Hepatic stellate cell (primary cell): Measurements from ENCODE around the gene TUBB.
"Not testable (repeated sequence)": the region's sequence is repeated elsewhere in the genome, so short reads cannot be mapped to it uniquely, and the experiment has no call there.

Source experiments
- DNase-seq: peaks from one replicate; pipeline ENCODE4 v3.0.0; 2011; ENCODE audit warnings: low spot score

The TUBB gene

GRCh38 chr6:30719356-30719755, 796 bp upstream of the TUBB start:
- no peak for DNase-seq

- DNase-seq = no peak
Measured at GRCh38 chr6:30720738-30721197, 616 bp downstream of the TUBB start.

DNA sequence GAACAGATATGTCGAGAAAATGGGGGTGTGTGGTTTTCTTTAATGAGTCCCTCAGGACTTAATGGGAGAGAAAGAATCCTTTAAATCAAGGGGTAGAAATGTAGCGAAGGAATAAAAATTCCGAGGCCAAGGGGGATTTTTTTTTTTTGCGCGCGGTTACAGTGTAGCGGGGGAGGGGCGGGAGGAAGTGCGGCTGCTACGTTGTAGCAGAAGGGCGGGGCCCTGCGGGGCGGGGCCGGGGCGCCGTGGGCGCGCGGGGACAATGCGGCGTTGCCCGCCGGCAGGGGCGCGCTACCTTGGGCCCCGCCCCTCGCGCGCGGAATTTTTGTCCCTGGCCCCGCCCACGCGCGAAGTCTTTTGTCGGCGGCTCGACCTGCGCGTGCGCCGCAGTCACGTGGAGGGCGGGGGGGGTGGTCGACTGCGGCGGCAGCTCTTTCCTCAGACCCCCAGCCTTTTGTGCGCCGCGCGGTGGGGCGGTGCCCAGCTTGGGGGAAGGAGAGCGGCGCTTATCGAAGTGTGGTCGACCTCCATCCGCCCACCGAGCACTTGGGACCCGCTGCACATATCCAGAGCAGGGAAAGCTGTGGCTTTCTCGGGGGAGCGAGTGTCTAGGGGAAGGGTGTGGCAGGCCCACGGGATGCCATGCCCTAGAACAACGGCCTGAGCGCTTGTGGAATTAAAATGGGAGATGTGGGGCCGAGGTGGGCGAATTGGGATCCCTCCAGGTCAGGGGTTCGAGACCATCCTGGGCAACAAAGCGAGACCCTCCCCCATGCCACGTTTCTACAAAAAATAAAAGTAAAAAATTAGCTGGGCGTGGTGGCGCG, 1.3 kb downstream of the TUBB start:
- DNase-seq = peak; percentile 83

DNA sequence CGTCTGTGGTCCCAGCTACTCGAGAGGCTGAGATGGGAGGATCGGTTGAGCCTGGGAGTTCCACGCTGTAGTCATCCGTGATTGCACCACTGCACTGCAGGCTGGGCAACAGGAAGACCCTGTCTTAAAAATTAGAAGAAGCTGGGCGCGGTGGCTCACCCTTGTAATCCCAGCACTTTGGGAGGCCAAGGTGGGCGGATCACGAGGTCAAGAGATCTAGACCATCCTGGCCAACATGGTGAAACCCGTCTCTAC, 1.8 kb downstream of the TUBB start:
- not testable (repeated sequence) for DNase-seq

DNA sequence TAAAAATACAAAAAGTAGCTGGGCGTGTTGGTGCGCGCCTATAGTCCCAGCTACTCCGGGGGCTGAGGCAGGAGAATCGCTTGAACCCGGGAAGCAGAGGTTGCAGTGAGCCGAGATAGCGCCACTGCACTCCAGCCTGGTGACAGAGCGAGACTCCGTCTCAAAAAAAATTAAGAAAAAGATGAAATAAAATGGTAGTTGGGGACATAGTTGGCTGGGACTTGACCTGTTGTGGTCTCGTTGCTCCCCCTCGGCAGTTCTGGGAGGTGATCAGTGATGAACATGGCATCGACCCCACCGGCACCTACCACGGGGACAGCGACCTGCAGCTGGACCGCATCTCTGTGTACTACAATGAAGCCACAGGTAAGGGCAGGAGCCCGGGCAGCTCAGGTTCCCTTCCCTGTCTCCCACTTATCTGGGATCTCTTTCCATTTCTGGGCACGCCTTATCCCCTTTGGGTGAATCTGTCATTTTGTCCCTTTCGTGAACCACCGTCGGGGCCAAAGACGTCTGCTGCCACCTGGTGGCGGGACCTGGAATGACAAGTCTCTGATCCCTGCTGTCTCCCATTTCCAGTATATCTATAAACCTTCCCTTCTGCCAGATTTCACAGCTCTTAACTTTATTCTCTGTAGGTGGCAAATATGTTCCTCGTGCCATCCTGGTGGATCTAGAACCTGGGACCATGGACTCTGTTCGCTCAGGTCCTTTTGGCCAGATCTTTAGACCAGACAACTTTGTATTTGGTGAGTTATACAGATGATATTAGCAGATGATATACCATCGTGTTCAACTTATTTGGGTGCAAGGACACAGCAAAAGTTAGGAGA, 2.3 kb downstream of the TUBB start:
- peak; percentile 74 for DNase-seq

DNA sequence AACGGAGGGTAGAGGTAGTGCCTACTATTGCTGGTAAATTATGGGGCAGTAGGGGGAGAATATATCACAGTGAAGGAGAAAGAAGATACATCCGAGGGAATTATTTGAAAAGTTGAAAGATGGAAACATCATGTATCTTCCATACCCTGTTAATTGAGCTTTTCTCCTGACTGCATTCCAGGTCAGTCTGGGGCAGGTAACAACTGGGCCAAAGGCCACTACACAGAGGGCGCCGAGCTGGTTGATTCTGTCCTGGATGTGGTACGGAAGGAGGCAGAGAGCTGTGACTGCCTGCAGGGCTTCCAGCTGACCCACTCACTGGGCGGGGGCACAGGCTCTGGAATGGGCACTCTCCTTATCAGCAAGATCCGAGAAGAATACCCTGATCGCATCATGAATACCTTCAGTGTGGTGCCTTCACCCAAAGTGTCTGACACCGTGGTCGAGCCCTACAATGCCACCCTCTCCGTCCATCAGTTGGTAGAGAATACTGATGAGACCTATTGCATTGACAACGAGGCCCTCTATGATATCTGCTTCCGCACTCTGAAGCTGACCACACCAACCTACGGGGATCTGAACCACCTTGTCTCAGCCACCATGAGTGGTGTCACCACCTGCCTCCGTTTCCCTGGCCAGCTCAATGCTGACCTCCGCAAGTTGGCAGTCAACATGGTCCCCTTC, 3.1 kb downstream of the TUBB start:
- DNase-seq = not testable (repeated sequence)

- DNase-seq = not testable (repeated sequence)
Measured at GRCh38 chr6:30723843-30724741, 3.9 kb downstream of the TUBB start.

- DNase-seq = no peak
Measured at GRCh38 chr6:30724906-30725667, 4.9 kb downstream of the TUBB start.

GRCh38 chr6:30725713-30726505, 5.8 kb downstream of the TUBB start:
- DNase-seq = peak; percentile 42

DNA sequence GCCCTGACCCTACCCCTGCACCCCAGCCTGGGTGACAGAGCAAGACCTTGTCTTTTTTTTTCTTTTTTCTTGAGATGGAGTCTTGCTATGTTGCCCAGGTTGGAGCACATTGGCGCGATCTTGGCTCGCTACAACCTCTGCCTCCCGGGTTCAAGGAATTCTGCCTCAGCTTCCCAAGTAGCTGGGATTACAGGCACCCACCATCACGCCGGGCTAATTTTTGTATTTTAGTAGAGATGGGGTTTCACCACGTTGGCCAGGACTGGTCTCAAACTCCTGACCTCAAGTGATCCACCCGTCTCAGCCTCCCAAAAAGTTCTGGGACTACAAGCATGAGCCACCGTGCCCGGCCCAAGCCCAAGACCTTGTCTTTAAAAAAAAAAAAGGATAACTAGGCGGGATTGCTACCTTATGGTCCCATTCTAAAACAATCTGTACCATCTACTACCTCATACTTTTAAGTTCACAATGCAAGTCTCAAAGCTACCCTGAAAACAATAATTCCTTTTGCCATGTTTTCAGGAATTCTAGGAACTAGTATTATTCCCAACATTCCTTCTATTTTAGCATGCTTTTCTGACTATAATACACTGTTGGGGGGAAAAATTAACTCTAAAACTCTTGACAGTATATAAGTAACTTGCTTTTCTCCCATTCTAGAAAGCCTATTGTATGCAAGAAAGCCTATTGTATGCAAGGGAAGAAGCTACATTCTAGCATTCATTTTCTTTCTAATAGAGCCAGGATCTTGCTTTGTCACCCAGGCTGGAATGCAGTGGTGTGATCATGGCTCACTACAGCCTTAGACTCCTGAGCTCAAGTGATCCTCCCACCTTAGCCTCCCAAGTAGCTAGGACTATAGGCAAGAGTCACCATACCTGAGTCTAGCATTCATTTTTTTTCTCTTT, 6.6 kb downstream of the TUBB start:
- DNase-seq = no peak

- DNase-seq = peak; percentile 60
Measured at GRCh38 chr6:30727920-30728553, 7.9 kb downstream of the TUBB start.

GRCh38 chr6:30730601-30731435, 10.7 kb downstream of the TUBB start:
- DNase-seq = no peak

DNA sequence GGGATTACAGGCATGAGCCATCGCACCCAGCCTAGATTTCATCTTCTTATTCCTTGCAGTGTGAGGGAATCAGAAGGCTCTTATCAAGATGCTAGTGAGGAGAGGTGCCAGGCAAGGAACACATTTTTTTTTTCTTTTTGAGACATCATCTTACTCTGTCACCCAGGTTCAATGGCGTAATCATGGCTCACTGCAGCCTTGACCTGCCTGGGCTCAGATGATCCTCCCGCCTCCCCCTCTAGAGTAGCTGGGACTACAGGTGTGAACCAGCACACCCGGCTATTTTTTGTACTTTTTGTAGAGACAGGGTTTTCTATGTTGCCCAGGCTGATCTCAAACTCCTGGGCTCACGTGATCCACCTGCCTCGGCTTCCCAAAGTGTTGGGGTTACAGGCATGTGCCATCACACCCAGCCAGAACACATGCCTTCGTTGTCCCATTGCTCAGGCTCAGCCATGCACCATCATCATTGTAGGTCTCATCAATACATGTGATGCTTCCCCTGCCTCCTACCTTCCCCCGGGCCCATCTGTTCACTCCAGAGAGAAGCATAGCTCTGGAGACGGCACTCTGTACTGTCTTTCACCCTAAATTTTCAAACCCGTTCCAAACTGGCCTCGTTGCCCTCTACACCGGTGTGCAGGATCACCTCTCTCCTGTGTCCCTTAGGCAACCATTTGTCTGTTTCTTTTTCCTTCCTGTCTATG, 12.2 kb downstream of the TUBB start:
- no peak for DNase-seq

- no peak for DNase-seq
Measured at GRCh38 chr6:30735668-30736314, 15.6 kb downstream of the TUBB start.

DNA sequence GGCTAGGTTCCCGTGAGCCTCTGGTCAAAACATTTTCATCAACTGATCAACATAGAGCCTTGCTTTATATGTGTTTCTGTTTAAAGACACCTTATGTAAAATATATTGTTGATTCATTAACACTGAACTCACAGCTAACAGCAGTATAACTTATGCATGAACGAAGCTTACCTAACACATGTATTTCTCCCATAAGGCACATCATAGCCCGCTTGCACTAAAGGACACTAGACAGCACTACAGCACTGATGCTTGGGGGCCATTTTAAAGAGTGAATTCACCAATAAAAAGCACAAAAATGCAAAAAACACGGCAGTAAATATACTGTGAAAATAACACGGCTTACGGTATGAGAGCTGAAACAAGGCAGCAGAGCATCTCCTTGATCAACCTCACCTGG, 18.4 kb downstream of the TUBB start:
- DNase-seq = no peak

- DNase-seq = no peak
Measured at GRCh38 chr6:30740540-30740870, 20.4 kb downstream of the TUBB start.
